ENCODE measurements around the gene KCTD16. TPM values are rescaled to one million over a fixed set of nuclear protein-coding genes. Genes with fewer than 3 reads are reported as not detected.

The KCTD16 gene
- total and polyA plus RNA-seq, 2 donors, result 0.02 to 0.09 TPM

- no peak for DNase-seq (ENCODE audit: low read depth in 6 of 9, low spot score in 9 of 9)
- H3K27me3 ChIP-seq (ENCODE audit: control insufficient read depth in 2 of 2, insufficient read depth in 1 of 2, low read length in 1 of 2), result no peaks in the 10 kb centered on the region
- H3K9me3 ChIP-seq (ENCODE audit: control insufficient read depth in 2 of 2, insufficient read depth in 1 of 2, low read length in 1 of 2), result no peaks in the 10 kb centered on the region
- no peaks in the 10 kb centered on the region for H3K36me3 ChIP-seq (ENCODE audit: control insufficient read depth in 2 of 2, insufficient read depth in 2 of 2, low read length in 1 of 2)
- H3K4me1 ChIP-seq (ENCODE audit: control insufficient read depth in 2 of 2, insufficient read depth in 2 of 2, low read length in 2 of 2), result no peaks in the 10 kb centered on the region
- 91% methylated on average over 4 of the region's 4 CpGs for WGBS
- no peak overlapping the region for H3K4me3 ChIP-seq (ENCODE audit: low read length in 2 of 2)
- no peak overlapping the region for H3K27ac ChIP-seq (ENCODE audit: low read depth in 1 of 2, low read length in 1 of 2)
Measured at GRCh38 chr5:144465441-144465840, 294.8 kb downstream of the KCTD16 start.

GRCh38 chr5:144467792-144468191, 297.1 kb downstream of the KCTD16 start:
- Histone ChIP-seq H3K36me3 (ENCODE audit: control insufficient read depth in 2 of 2, insufficient read depth in 2 of 2, low read length in 1 of 2) (no peaks in the 10 kb centered on the region), H3K4me1 (ENCODE audit: control insufficient read depth in 2 of 2, insufficient read depth in 2 of 2, low read length in 2 of 2) (no peaks in the 10 kb centered on the region), H3K9me3 (ENCODE audit: control insufficient read depth in 2 of 2, insufficient read depth in 1 of 2, low read length in 1 of 2) (no peaks in the 10 kb centered on the region), H3K27me3 (ENCODE audit: control insufficient read depth in 2 of 2, insufficient read depth in 1 of 2, low read length in 1 of 2) (no peaks in the 10 kb centered on the region), H3K27ac (ENCODE audit: low read depth in 1 of 2, low read length in 1 of 2) (no peak overlapping the region), H3K4me3 (ENCODE audit: low read length in 2 of 2) (no peak overlapping the region)
- DNase-seq (ENCODE audit: low read depth in 6 of 9, low spot score in 9 of 9), result no peak
- 53% methylated on average over 2 of the region's 2 CpGs for WGBS

GRCh38 chr5:144468571-144468970, 297.9 kb downstream of the KCTD16 start:
- DNase-seq (ENCODE audit: low read depth in 6 of 9, low spot score in 9 of 9), result no peak
- 74% methylated on average over 4 of the region's 4 CpGs for WGBS
- no peaks in the 10 kb centered on the region for H3K27me3 ChIP-seq (ENCODE audit: control insufficient read depth in 2 of 2, insufficient read depth in 1 of 2, low read length in 1 of 2)

GRCh38 chr5:144469106-144469505, 298.4 kb downstream of the KCTD16 start:
- H3K27ac ChIP-seq (ENCODE audit: low read depth in 1 of 2, low read length in 1 of 2), result no peak overlapping the region
- H3K36me3 ChIP-seq (ENCODE audit: control insufficient read depth in 2 of 2, insufficient read depth in 2 of 2, low read length in 1 of 2), result no peaks in the 10 kb centered on the region
- H3K27me3 ChIP-seq (ENCODE audit: control insufficient read depth in 2 of 2, insufficient read depth in 1 of 2, low read length in 1 of 2), result no peaks in the 10 kb centered on the region
- no peaks in the 10 kb centered on the region for H3K4me1 ChIP-seq (ENCODE audit: control insufficient read depth in 2 of 2, insufficient read depth in 2 of 2, low read length in 2 of 2)
- H3K4me3 ChIP-seq (ENCODE audit: low read length in 2 of 2), result no peak overlapping the region
- 95% methylated on average over 4 of the region's 4 CpGs for WGBS
- no peak for DNase-seq (ENCODE audit: low read depth in 6 of 9, low spot score in 9 of 9)
- H3K9me3 ChIP-seq (ENCODE audit: control insufficient read depth in 2 of 2, insufficient read depth in 1 of 2, low read length in 1 of 2), result no peaks in the 10 kb centered on the region

More at GRCh38 chr5:144468571-144468970, 297.9 kb downstream of the KCTD16 start:
- H3K4me1 ChIP-seq (ENCODE audit: control insufficient read depth in 2 of 2, insufficient read depth in 2 of 2, low read length in 2 of 2), result no peaks in the 10 kb centered on the region
- H3K36me3 ChIP-seq (ENCODE audit: control insufficient read depth in 2 of 2, insufficient read depth in 2 of 2, low read length in 1 of 2), result no peaks in the 10 kb centered on the region
- H3K4me3 ChIP-seq (ENCODE audit: low read length in 2 of 2), result no peak overlapping the region
- H3K27ac ChIP-seq (ENCODE audit: low read depth in 1 of 2, low read length in 1 of 2), result no peak overlapping the region
- no peaks in the 10 kb centered on the region for H3K9me3 ChIP-seq (ENCODE audit: control insufficient read depth in 2 of 2, insufficient read depth in 1 of 2, low read length in 1 of 2)

- no peak overlapping the region for H3K4me3 ChIP-seq (ENCODE audit: low read length in 2 of 2)
- H3K36me3 ChIP-seq (ENCODE audit: control insufficient read depth in 2 of 2, insufficient read depth in 2 of 2, low read length in 1 of 2), result no peaks in the 10 kb centered on the region
- no peak overlapping the region for H3K27ac ChIP-seq (ENCODE audit: low read depth in 1 of 2, low read length in 1 of 2)
- H3K4me1 ChIP-seq (ENCODE audit: control insufficient read depth in 2 of 2, insufficient read depth in 2 of 2, low read length in 2 of 2), result no peaks in the 10 kb centered on the region
- no peaks in the 10 kb centered on the region for H3K27me3 ChIP-seq (ENCODE audit: control insufficient read depth in 2 of 2, insufficient read depth in 1 of 2, low read length in 1 of 2)
- H3K9me3 ChIP-seq (ENCODE audit: control insufficient read depth in 2 of 2, insufficient read depth in 1 of 2, low read length in 1 of 2), result no peaks in the 10 kb centered on the region
- no peak for DNase-seq (ENCODE audit: low read depth in 6 of 9, low spot score in 9 of 9)
- 38% methylated on average over 2 of the region's 2 CpGs for WGBS
Measured at GRCh38 chr5:144472221-144472620, 301.5 kb downstream of the KCTD16 start.

- Histone ChIP-seq H3K9me3 (ENCODE audit: control insufficient read depth in 2 of 2, insufficient read depth in 1 of 2, low read length in 1 of 2) (no peaks in the 10 kb centered on the region), H3K4me1 (ENCODE audit: control insufficient read depth in 2 of 2, insufficient read depth in 2 of 2, low read length in 2 of 2) (no peaks in the 10 kb centered on the region), H3K4me3 (ENCODE audit: low read length in 2 of 2) (no peak overlapping the region), H3K27ac (ENCODE audit: low read depth in 1 of 2, low read length in 1 of 2) (no peak overlapping the region), H3K27me3 (ENCODE audit: control insufficient read depth in 2 of 2, insufficient read depth in 1 of 2, low read length in 1 of 2) (no peaks in the 10 kb centered on the region), H3K36me3 (ENCODE audit: control insufficient read depth in 2 of 2, insufficient read depth in 2 of 2, low read length in 1 of 2) (no peaks in the 10 kb centered on the region)
- DNase-seq (ENCODE audit: low read depth in 6 of 9, low spot score in 9 of 9), result no peak
- 97% methylated on average over 13 of the region's 13 CpGs for WGBS
Measured at GRCh38 chr5:144473650-144474049, 303.0 kb downstream of the KCTD16 start.

- H3K27me3 ChIP-seq (ENCODE audit: control insufficient read depth in 2 of 2, insufficient read depth in 1 of 2, low read length in 1 of 2), result no peaks in the 10 kb centered on the region
- H3K27ac ChIP-seq (ENCODE audit: low read depth in 1 of 2, low read length in 1 of 2), result no peak overlapping the region
- DNase-seq (ENCODE audit: low read depth in 6 of 9, low spot score in 9 of 9), result no peak
- no peak overlapping the region for H3K4me3 ChIP-seq (ENCODE audit: low read length in 2 of 2)
- no peaks in the 10 kb centered on the region for H3K4me1 ChIP-seq (ENCODE audit: control insufficient read depth in 2 of 2, insufficient read depth in 2 of 2, low read length in 2 of 2)
- H3K36me3 ChIP-seq (ENCODE audit: control insufficient read depth in 2 of 2, insufficient read depth in 2 of 2, low read length in 1 of 2), result no peaks in the 10 kb centered on the region
- H3K9me3 ChIP-seq (ENCODE audit: control insufficient read depth in 2 of 2, insufficient read depth in 1 of 2, low read length in 1 of 2), result no peaks in the 10 kb centered on the region
Measured at GRCh38 chr5:144478565-144478964, 307.9 kb downstream of the KCTD16 start.

- no peak for DNase-seq (ENCODE audit: low read depth in 6 of 9, low spot score in 9 of 9)
- H3K27me3 ChIP-seq (ENCODE audit: control insufficient read depth in 2 of 2, insufficient read depth in 1 of 2, low read length in 1 of 2), result no peaks in the 10 kb centered on the region
- H3K36me3 ChIP-seq (ENCODE audit: control insufficient read depth in 2 of 2, insufficient read depth in 2 of 2, low read length in 1 of 2), result no peaks in the 10 kb centered on the region
- no peak overlapping the region for H3K4me3 ChIP-seq (ENCODE audit: low read length in 2 of 2)
- H3K27ac ChIP-seq (ENCODE audit: low read depth in 1 of 2, low read length in 1 of 2), result no peak overlapping the region
- H3K9me3 ChIP-seq (ENCODE audit: control insufficient read depth in 2 of 2, insufficient read depth in 1 of 2, low read length in 1 of 2), result no peaks in the 10 kb centered on the region
- H3K4me1 ChIP-seq (ENCODE audit: control insufficient read depth in 2 of 2, insufficient read depth in 2 of 2, low read length in 2 of 2), result no peaks in the 10 kb centered on the region
Measured at GRCh38 chr5:144481861-144482260, 311.2 kb downstream of the KCTD16 start.

GRCh38 chr5:144484124-144484897, 313.6 kb downstream of the KCTD16 start:
- H3K27me3 ChIP-seq (ENCODE audit: control insufficient read depth in 2 of 2, insufficient read depth in 1 of 2, low read length in 1 of 2), result no peaks in the 10 kb centered on the region
- H3K9me3 ChIP-seq (ENCODE audit: control insufficient read depth in 2 of 2, insufficient read depth in 1 of 2, low read length in 1 of 2), result no peaks in the 10 kb centered on the region
- 93% methylated on average over 9 of the region's 9 CpGs for WGBS
- no peak overlapping the region for H3K27ac ChIP-seq (ENCODE audit: low read depth in 1 of 2, low read length in 1 of 2)
- H3K4me1 ChIP-seq (ENCODE audit: control insufficient read depth in 2 of 2, insufficient read depth in 2 of 2, low read length in 2 of 2), result no peaks in the 10 kb centered on the region
- DNase-seq (ENCODE audit: low read depth in 6 of 9, low spot score in 9 of 9), result no peak
- no peaks in the 10 kb centered on the region for H3K36me3 ChIP-seq (ENCODE audit: control insufficient read depth in 2 of 2, insufficient read depth in 2 of 2, low read length in 1 of 2)
- H3K4me3 ChIP-seq (ENCODE audit: low read length in 2 of 2), result no peak overlapping the region

Measured in thymus (tissue), 11 donors.